ENCODE data around the gene SPATS2L.

- TF ChIP-seq, protein P1, sequence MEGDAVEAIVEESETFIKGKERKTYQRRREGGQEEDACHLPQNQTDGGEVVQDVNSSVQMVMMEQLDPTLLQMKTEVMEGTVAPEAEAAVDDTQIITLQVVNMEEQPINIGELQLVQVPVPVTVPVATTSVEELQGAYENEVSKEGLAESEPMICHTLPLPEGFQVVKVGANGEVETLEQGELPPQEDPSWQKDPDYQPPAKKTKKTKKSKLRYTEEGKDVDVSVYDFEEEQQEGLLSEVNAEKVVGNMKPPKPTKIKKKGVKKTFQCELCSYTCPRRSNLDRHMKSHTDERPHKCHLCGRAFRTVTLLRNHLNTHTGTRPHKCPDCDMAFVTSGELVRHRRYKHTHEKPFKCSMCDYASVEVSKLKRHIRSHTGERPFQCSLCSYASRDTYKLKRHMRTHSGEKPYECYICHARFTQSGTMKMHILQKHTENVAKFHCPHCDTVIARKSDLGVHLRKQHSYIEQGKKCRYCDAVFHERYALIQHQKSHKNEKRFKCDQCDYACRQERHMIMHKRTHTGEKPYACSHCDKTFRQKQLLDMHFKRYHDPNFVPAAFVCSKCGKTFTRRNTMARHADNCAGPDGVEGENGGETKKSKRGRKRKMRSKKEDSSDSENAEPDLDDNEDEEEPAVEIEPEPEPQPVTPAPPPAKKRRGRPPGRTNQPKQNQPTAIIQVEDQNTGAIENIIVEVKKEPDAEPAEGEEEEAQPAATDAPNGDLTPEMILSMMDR (IDR thresholded peaks at IDR 0.05), result no peak
- TF ChIP-seq IRF3 (IDR thresholded peaks at IDR 0.05; ENCODE audit: low read depth, low read length) (no peak), JUND (IDR thresholded peaks at IDR 0.05) (no peak), FOXM1 (IDR thresholded peaks at IDR 0.05; ENCODE audit: low read depth) (no peak), MXI1 (IDR thresholded peaks at IDR 0.05; ENCODE audit: low read depth, low read length) (no peak), FOSL2 (IDR thresholded peaks at IDR 0.05; ENCODE audit: borderline replicate concordance, low read depth) (no peak), REST (IDR thresholded peaks at IDR 0.05; ENCODE audit: low read depth, low read length) (no peak), RAD21 (IDR thresholded peaks at IDR 0.05; ENCODE audit: low read length) (no peak)
Observed at GRCh38 chr2:200459101-200459500, 152.6 kb downstream of the SPATS2L start.
